Astrocyte (in vitro differentiated cells and primary cell): ENCODE results near the gene DGCR2. TPM values are rescaled to one million over a fixed set of nuclear protein-coding genes. Genes with fewer than 3 reads are reported as not detected.

Experiments used
- DNase-seq: peaks from one replicate; pipeline ENCODE4 v3.0.0-alpha.2; 2010; ENCODE audit warnings: low read depth
- FAIRE-seq: peaks from 2 replicates; lab custom pipeline; 2011; peaks lifted over from hg19 to GRCh38; lab: Jason Lieb, UNC
- H2AFZ ChIP-seq: 2 replicates; pipeline ENCODE4 v1.6.0; 2012; ENCODE audit warnings: low read depth, low read length, inconsistent platforms
- H3K27ac ChIP-seq: 2 replicates; pipeline ENCODE4 v1.5.1; 2011; ENCODE audit warnings: low read depth, low read length, inconsistent platforms
- H3K27me3 ChIP-seq: 2 replicates; pipeline ENCODE4 v1.6.0; 2011; ENCODE audit warnings: low read length, inconsistent platforms; ENCODE audit not compliant: insufficient read depth
- H3K36me3 ChIP-seq: 2 replicates; pipeline ENCODE4 v1.5.1; 2011; ENCODE audit warnings: low read length, inconsistent platforms; ENCODE audit not compliant: insufficient read depth
- H3K4me1 ChIP-seq: 2 replicates; pipeline ENCODE4 v1.5.1; 2011; ENCODE audit warnings: low read length, inconsistent platforms; ENCODE audit not compliant: insufficient read depth
- H3K4me2 ChIP-seq: 2 replicates; pipeline ENCODE4 v1.6.0; 2012; ENCODE audit warnings: low read length, inconsistent platforms
- H3K4me3 ChIP-seq: 2 replicates; pipeline ENCODE4 v1.5.1; 2011; ENCODE audit warnings: low read depth, mild to moderate bottlenecking, low read length, inconsistent platforms; ENCODE audit not compliant: insufficient read depth
- H3K79me2 ChIP-seq: 2 replicates; pipeline ENCODE4 v1.6.0; 2012; ENCODE audit warnings: mild to moderate bottlenecking, low read length, inconsistent platforms; ENCODE audit not compliant: insufficient read depth
- H3K9ac ChIP-seq: 2 replicates; pipeline ENCODE4 v1.6.0; 2012; ENCODE audit warnings: mild to moderate bottlenecking, low read length, inconsistent platforms
- H3K9me3 ChIP-seq: 2 replicates; pipeline ENCODE4 v1.5.1; 2012; ENCODE audit warnings: low read depth, mild to moderate bottlenecking, low read length, inconsistent platforms; ENCODE audit not compliant: insufficient read depth
- H4K20me1 ChIP-seq: 2 replicates; pipeline ENCODE4 v1.6.0; 2012; ENCODE audit warnings: low read length, inconsistent platforms; ENCODE audit not compliant: insufficient read depth
- H3K27ac Mint-ChIP-seq: one replicate; pipeline ENCODE4 v1.8.0; 2021; ENCODE audit warnings: mild to moderate bottlenecking, mixed read lengths; ENCODE audit not compliant: unreplicated experiment
- H3K27me3 Mint-ChIP-seq: one replicate; pipeline ENCODE4 v1.8.0; 2021; ENCODE audit warnings: low read depth, mixed read lengths; ENCODE audit not compliant: unreplicated experiment
- H3K36me3 Mint-ChIP-seq: one replicate; pipeline ENCODE4 v1.8.0; 2021; ENCODE audit warnings: low read depth, mixed read lengths; ENCODE audit not compliant: unreplicated experiment
- H3K4me1 Mint-ChIP-seq: one replicate; pipeline ENCODE4 v1.8.0; 2021; ENCODE audit warnings: low read depth, mixed read lengths; ENCODE audit not compliant: unreplicated experiment
- H3K4me3 Mint-ChIP-seq: one replicate; pipeline ENCODE4 v1.8.0; 2021; ENCODE audit warnings: mild to moderate bottlenecking, moderate library complexity, mixed read lengths; ENCODE audit not compliant: unreplicated experiment
- H3K9me3 Mint-ChIP-seq: one replicate; pipeline ENCODE4 v1.8.0; 2021; ENCODE audit warnings: mild to moderate bottlenecking, mixed read lengths; ENCODE audit not compliant: unreplicated experiment
- CTCF ChIP-seq: IDR thresholded peaks from 2 replicates; pipeline ENCODE4 v1.5.1; 2011; ENCODE audit warnings: low read depth, mild to moderate bottlenecking, inconsistent platforms, low read length, moderate library complexity; ENCODE audit not compliant: insufficient read depth
- EZH2 ChIP-seq: IDR thresholded peaks from 2 replicates; pipeline ENCODE4 v1.6.1; 2012; ENCODE audit warnings: mild to moderate bottlenecking, low read length, inconsistent platforms; ENCODE audit not compliant: insufficient read depth
- total RNA-seq: library from RNA; stranded (reverse); gene quantifications from 2 replicates; pipeline ENCODE4 v1.2.1, GENCODE V29; 2021

DGCR2 gene
- total RNA-seq, 1 donor from 2014 or later, result 49.4 TPM

GRCh38 chr22:19114984-19115552 lies 7.1 kb downstream of the DGCR2 start:
- Mint-ChIP-seq H3K4me3 (no peak overlapping the region), H3K4me1 (peaks cover 11% of the 10 kb centered on the region), H3K9me3 (no peaks in the 10 kb centered on the region), H3K36me3 (peaks cover 4% of the 10 kb centered on the region), H3K27me3 (no peaks in the 10 kb centered on the region), H3K27ac (no peak overlapping the region)
- DNase-seq, result no peak
- Histone ChIP-seq H3K27ac (no peak overlapping the region), H3K36me3 (no peaks in the 10 kb centered on the region), H4K20me1 (peaks cover 88% of the 10 kb centered on the region), H3K79me2 (peaks cover 92% of the 10 kb centered on the region), H3K9me3 (no peaks in the 10 kb centered on the region), H3K27me3 (no peaks in the 10 kb centered on the region), H3K4me3 (no peak overlapping the region), H3K4me2 (no peak overlapping the region), H3K4me1 (no peaks in the 10 kb centered on the region), H3K9ac (no peak overlapping the region), H2AFZ (no peak overlapping the region)
- TF ChIP-seq CTCF, result no peak
- no peak for FAIRE-seq

GRCh38 chr22:19113429-19113828 lies 8.8 kb downstream of the DGCR2 start:
- peaks cover 16% of the 10 kb centered on the region for H3K4me1 Mint-ChIP-seq
- Histone ChIP-seq H3K4me2 (no peak overlapping the region), H4K20me1 (peaks cover 90% of the 10 kb centered on the region), H3K79me2 (peaks cover 92% of the 10 kb centered on the region), H3K36me3 (no peaks in the 10 kb centered on the region), H3K27ac (no peak overlapping the region), H2AFZ (no peak overlapping the region), H3K9ac (no peak overlapping the region), H3K27me3 (no peaks in the 10 kb centered on the region), H3K4me1 (peaks cover 3% of the 10 kb centered on the region), H3K4me3 (no peak overlapping the region), H3K9me3 (no peaks in the 10 kb centered on the region)
- TF ChIP-seq EZH2 (no peak), CTCF (no peak)
- H3K36me3 Mint-ChIP-seq, result peaks cover 4% of the 10 kb centered on the region
- FAIRE-seq (no peak), DNase-seq (no peak)
- no peaks in the 10 kb centered on the region for H3K9me3 Mint-ChIP-seq
- no peaks in the 10 kb centered on the region for H3K27me3 Mint-ChIP-seq
- no peak overlapping the region for H3K4me3 Mint-ChIP-seq
- no peak overlapping the region for H3K27ac Mint-ChIP-seq

GRCh38 chr22:19111584-19111983 lies 10.6 kb downstream of the DGCR2 start:
- H3K9me3 Mint-ChIP-seq, result no peaks in the 10 kb centered on the region
- no peak overlapping the region for H3K4me3 ChIP-seq
- H3K4me3 Mint-ChIP-seq, result no peak overlapping the region
- no peak overlapping the region for H3K4me2 ChIP-seq
- H3K27ac Mint-ChIP-seq, result no peak overlapping the region
- peaks cover 92% of the 10 kb centered on the region for H3K79me2 ChIP-seq
- no peaks in the 10 kb centered on the region for H3K27me3 ChIP-seq
- H3K9me3 ChIP-seq, result no peaks in the 10 kb centered on the region
- H4K20me1 ChIP-seq, result peaks cover 90% of the 10 kb centered on the region
- H3K27ac ChIP-seq, result no peak overlapping the region
- no peak for FAIRE-seq
- no peak for DNase-seq
- peaks cover 16% of the 10 kb centered on the region for H3K4me1 Mint-ChIP-seq
- peaks cover 3% of the 10 kb centered on the region for H3K4me1 ChIP-seq
- no peak overlapping the region for H2AFZ ChIP-seq
- H3K9ac ChIP-seq, result no peak overlapping the region
- no peaks in the 10 kb centered on the region for H3K27me3 Mint-ChIP-seq
- no peaks in the 10 kb centered on the region for H3K36me3 ChIP-seq
- TF ChIP-seq CTCF (no peak), EZH2 (no peak)
- peaks cover 4% of the 10 kb centered on the region for H3K36me3 Mint-ChIP-seq
